Activated CD4-positive, alpha-beta T cell treated with anti-CD3 and anti-CD28 coated beads for 36 hours (primary cell): ENCODE data around the gene UQCC5. TPM values are rescaled to one million over a fixed set of nuclear protein-coding genes. Genes with fewer than 3 reads are reported as not detected.

Source experiments
- ATAC-seq: fragments of 200-7000 bp; cut with Tn5 transposase; one replicate; pipeline ENCODE4 v1.10.0; 2021; ENCODE audit warnings: mild to moderate bottlenecking, moderate library complexity
- CTCF ChIA-PET: fragments of 350-600 bp; sonication (Branson Sonifier 250); formaldehyde crosslinking; loops from one replicate; lab custom pipeline; 2021; ENCODE audit warnings: antibody characterized with exemption; lab: Charles Lee
- POLR2A ChIA-PET: fragments of 350-600 bp; sonication (Branson Sonifier 250); formaldehyde crosslinking; loops from one replicate; lab custom pipeline; 2021; ENCODE audit warnings: antibody characterized with exemption, inconsistent platforms; lab: Charles Lee
- DNase-seq: peaks from one replicate; pipeline ENCODE4 v3.0.0-alpha.2; 2020
- H3K27ac Mint-ChIP-seq: one replicate; pipeline ENCODE4 v1.8.0; 2021; ENCODE audit warnings: mixed read lengths
- H3K27me3 Mint-ChIP-seq: one replicate; pipeline ENCODE4 v1.8.0; 2021; ENCODE audit warnings: mixed read lengths
- H3K36me3 Mint-ChIP-seq: one replicate; pipeline ENCODE4 v1.8.0; 2021; ENCODE audit warnings: low read depth, mixed read lengths
- H3K4me1 Mint-ChIP-seq: one replicate; pipeline ENCODE4 v1.8.0; 2021; ENCODE audit warnings: mixed read lengths
- H3K4me3 Mint-ChIP-seq: one replicate; pipeline ENCODE4 v1.8.0; 2021; ENCODE audit warnings: mild to moderate bottlenecking, moderate library complexity, mixed read lengths
- H3K9me3 Mint-ChIP-seq: one replicate; pipeline ENCODE4 v1.8.0; 2021; ENCODE audit warnings: low read depth, mixed read lengths
- intact Hi-C, 2 experiments: fragments of 100-400 bp; cut with DNase I in 1 of 2; cut with micrococcal nuclease in 1 of 2; formaldehyde crosslinking; loops; one replicate each; pipeline versions ENCODE4 v1.14.2 to v1.15.1; 2022 to 2024; cut with DNase I, micrococcal nuclease
- total RNA-seq, 2 experiments: library from RNA; stranded (reverse); gene quantifications; one replicate each; pipeline ENCODE4 v1.2.3, GENCODE V29; 2021

Gene UQCC5
- total RNA-seq, 2 experiments from 2014 or later = 12.0 to 12.7 TPM

- CTCF ChIA-PET = interaction anchor here (0.7 kb wide), 1 partner anchor 131 kb away, joined by 3 read pairs; no protein-coding TSS in a partner anchor
Observed at GRCh38 chr3:52507359-52507758, 29.0 kb upstream of the UQCC5 start.

GRCh38 chr3:52509753-52510328, 26.6 kb upstream of the UQCC5 start:
- Mint-ChIP-seq H3K27me3 (no peaks in the 10 kb centered on the region), H3K36me3 (no peaks in the 10 kb centered on the region), H3K4me1 (no peaks in the 10 kb centered on the region), H3K27ac (no peak overlapping the region), H3K4me3 (no peak overlapping the region), H3K9me3 (no peaks in the 10 kb centered on the region)
- POLR2A ChIA-PET = no interaction called here
- CTCF ChIA-PET = no interaction called here
- DNase-seq = no peak
- intact Hi-C loops = no loop called here
- no peak for ATAC-seq

More at GRCh38 chr3:52507359-52507758, 29.0 kb upstream of the UQCC5 start:
- ATAC-seq (no peak), DNase-seq (no peak)
- H3K9me3 Mint-ChIP-seq = no peaks in the 10 kb centered on the region
- POLR2A ChIA-PET = no interaction called here
- H3K36me3 Mint-ChIP-seq = no peaks in the 10 kb centered on the region
- no peaks in the 10 kb centered on the region for H3K27me3 Mint-ChIP-seq
- no peaks in the 10 kb centered on the region for H3K4me1 Mint-ChIP-seq
- intact Hi-C loops = no loop called here
- no peak overlapping the region for H3K4me3 Mint-ChIP-seq
- H3K27ac Mint-ChIP-seq = no peak overlapping the region

- ChIA-PET CTCF (interaction anchor here (1.1 kb wide), 1 partner anchor 10 kb away, joined by 4 read pairs; no protein-coding TSS in a partner anchor), POLR2A (no interaction called here)
- no peaks in the 10 kb centered on the region for H3K27me3 Mint-ChIP-seq
- no peak overlapping the region for H3K4me3 Mint-ChIP-seq
- H3K9me3 Mint-ChIP-seq = no peaks in the 10 kb centered on the region
- ATAC-seq (no peak), DNase-seq (no peak)
- no peaks in the 10 kb centered on the region for H3K4me1 Mint-ChIP-seq
- intact Hi-C loops = no loop called here
- no peak overlapping the region for H3K27ac Mint-ChIP-seq
- H3K36me3 Mint-ChIP-seq = no peaks in the 10 kb centered on the region
Observed at GRCh38 chr3:52511509-52511908, 24.9 kb upstream of the UQCC5 start.

GRCh38 chr3:52512105-52512504, 24.3 kb upstream of the UQCC5 start:
- H3K4me1 Mint-ChIP-seq = no peaks in the 10 kb centered on the region
- no peaks in the 10 kb centered on the region for H3K36me3 Mint-ChIP-seq
- intact Hi-C loops = no loop called here
- no peaks in the 10 kb centered on the region for H3K27me3 Mint-ChIP-seq
- DNase-seq = no peak
- CTCF ChIA-PET = interaction anchor here (0.6 kb wide), 1 partner anchor 100 kb away, joined by 3 read pairs; no protein-coding TSS in a partner anchor
- no peak overlapping the region for H3K4me3 Mint-ChIP-seq
- POLR2A ChIA-PET = no interaction called here
- H3K27ac Mint-ChIP-seq = no peak overlapping the region
- no peaks in the 10 kb centered on the region for H3K9me3 Mint-ChIP-seq
- no peak for ATAC-seq

DNA sequence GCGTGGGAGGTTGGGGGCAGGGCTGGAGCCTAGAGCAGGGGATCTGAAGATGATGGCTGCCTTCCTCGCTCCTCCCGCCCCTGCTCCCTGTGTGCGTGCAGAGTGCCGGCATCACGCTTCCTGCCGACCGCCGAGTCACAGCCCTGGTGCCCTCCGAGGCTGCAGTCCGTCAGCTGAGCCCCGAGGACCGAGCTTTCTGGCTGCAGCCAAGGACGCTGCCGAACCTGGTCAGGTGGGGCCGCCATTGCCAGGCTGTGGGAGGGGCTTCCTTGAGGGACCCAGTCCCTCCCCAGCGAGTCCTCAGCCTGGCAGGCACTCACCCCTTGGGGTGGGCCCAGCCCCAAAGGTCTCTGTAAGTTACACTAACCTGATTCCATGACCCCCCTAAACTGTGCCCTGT, 23.7 kb upstream of the UQCC5 start:
- ChIA-PET POLR2A (no interaction called here), CTCF (no interaction called here)
- H3K36me3 Mint-ChIP-seq = no peaks in the 10 kb centered on the region
- no peak overlapping the region for H3K27ac Mint-ChIP-seq
- no peaks in the 10 kb centered on the region for H3K27me3 Mint-ChIP-seq
- no peak overlapping the region for H3K4me3 Mint-ChIP-seq
- DNase-seq = no peak
- no peaks in the 10 kb centered on the region for H3K4me1 Mint-ChIP-seq
- intact Hi-C loops = no loop called here
- H3K9me3 Mint-ChIP-seq = no peaks in the 10 kb centered on the region
- ATAC-seq = no peak

DNA sequence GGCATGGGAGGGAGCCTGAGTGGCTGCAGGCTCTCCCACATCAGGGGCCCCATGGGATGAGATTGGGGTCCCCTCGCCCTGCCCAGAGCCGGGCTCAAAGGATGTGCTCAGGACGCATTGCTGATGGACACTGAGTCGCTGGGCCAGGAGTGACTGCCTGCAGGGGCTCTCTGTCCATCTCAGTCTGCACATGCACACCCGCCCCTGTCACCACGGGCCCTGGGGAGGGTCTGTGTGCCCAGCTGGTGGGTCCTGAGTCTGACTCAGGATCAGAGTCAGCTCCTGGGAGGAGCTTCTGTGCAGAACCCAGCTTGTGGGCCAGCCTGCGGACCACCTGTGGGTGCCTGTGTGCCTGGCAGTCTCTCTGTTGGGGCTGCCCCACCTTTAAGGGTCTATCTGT, 23.1 kb upstream of the UQCC5 start:
- POLR2A ChIA-PET = no interaction called here
- no peak overlapping the region for H3K27ac Mint-ChIP-seq
- H3K4me1 Mint-ChIP-seq = no peaks in the 10 kb centered on the region
- intact Hi-C loops = no loop called here
- no peaks in the 10 kb centered on the region for H3K27me3 Mint-ChIP-seq
- no peak overlapping the region for H3K4me3 Mint-ChIP-seq
- ATAC-seq (no peak), DNase-seq (no peak)
- no peaks in the 10 kb centered on the region for H3K9me3 Mint-ChIP-seq
- no peaks in the 10 kb centered on the region for H3K36me3 Mint-ChIP-seq
- CTCF ChIA-PET = no interaction called here

DNA sequence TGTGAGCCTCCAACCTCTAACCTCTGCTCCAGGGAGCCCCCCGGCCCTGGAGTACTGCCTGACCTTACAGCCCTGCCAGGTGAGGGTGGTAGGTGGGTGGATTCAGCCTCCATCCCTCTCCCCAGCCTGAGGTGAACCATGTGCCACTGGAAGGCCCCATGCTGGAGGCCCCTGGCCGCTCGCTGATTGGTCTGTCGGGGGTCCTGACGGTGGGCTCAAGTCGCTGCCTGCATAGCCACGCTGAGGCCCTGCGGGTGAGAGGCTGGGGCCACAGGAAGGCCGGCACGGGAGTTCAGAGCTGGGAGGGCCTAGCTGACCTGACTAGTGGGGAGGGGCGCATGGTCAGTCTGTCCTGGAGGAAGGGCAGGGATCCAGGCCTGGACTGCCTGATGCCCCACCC, 21.8 kb upstream of the UQCC5 start:
- DNase-seq (no peak), ATAC-seq (no peak)
- CTCF ChIA-PET = interaction anchor here (0.6 kb wide), 1 partner anchor 20 kb away, joined by 3 read pairs; the partner anchor contains the start of gene STAB1
- Mint-ChIP-seq H3K36me3 (no peaks in the 10 kb centered on the region), H3K4me1 (no peaks in the 10 kb centered on the region), H3K4me3 (no peak overlapping the region), H3K9me3 (no peaks in the 10 kb centered on the region), H3K27ac (no peak overlapping the region), H3K27me3 (no peaks in the 10 kb centered on the region)
- POLR2A ChIA-PET = no interaction called here
- intact Hi-C loops = no loop called here

- ATAC-seq = no peak
- no peak overlapping the region for H3K4me3 Mint-ChIP-seq
- ChIA-PET POLR2A (no interaction called here), CTCF (interaction anchor here (0.6 kb wide), 1 partner anchor 20 kb away, joined by 3 read pairs; the partner anchor contains the start of gene STAB1)
- intact Hi-C loops = no loop called here
- no peaks in the 10 kb centered on the region for H3K4me1 Mint-ChIP-seq
- no peak for DNase-seq
- H3K27me3 Mint-ChIP-seq = no peaks in the 10 kb centered on the region
- H3K27ac Mint-ChIP-seq = no peak overlapping the region
- no peaks in the 10 kb centered on the region for H3K9me3 Mint-ChIP-seq
- H3K36me3 Mint-ChIP-seq = no peaks in the 10 kb centered on the region
Observed at GRCh38 chr3:52515192-52515591, 21.2 kb upstream of the UQCC5 start.

- H3K36me3 Mint-ChIP-seq = no peaks in the 10 kb centered on the region
- ChIA-PET CTCF (no interaction called here), POLR2A (interaction anchor here (0.6 kb wide), 1 partner anchor 69 kb away, joined by 3 read pairs; no protein-coding TSS in a partner anchor)
- no peaks in the 10 kb centered on the region for H3K9me3 Mint-ChIP-seq
- ATAC-seq (no peak), DNase-seq (no peak)
- H3K4me3 Mint-ChIP-seq = no peak overlapping the region
- no peak overlapping the region for H3K27ac Mint-ChIP-seq
- H3K27me3 Mint-ChIP-seq = no peaks in the 10 kb centered on the region
- intact Hi-C loops = no loop called here
- no peaks in the 10 kb centered on the region for H3K4me1 Mint-ChIP-seq
Observed at GRCh38 chr3:52516509-52517195, 19.8 kb upstream of the UQCC5 start.

GRCh38 chr3:52517796-52518722, 18.3 kb upstream of the UQCC5 start:
- H3K9me3 Mint-ChIP-seq = no peaks in the 10 kb centered on the region
- CTCF ChIA-PET = no interaction called here

GRCh38 chr3:52518723-52519444, 17.5 kb upstream of the UQCC5 start:
- Mint-ChIP-seq H3K36me3 (no peaks in the 10 kb centered on the region), H3K27ac (no peak overlapping the region), H3K9me3 (no peaks in the 10 kb centered on the region), H3K4me3 (no peak overlapping the region), H3K4me1 (no peaks in the 10 kb centered on the region), H3K27me3 (no peaks in the 10 kb centered on the region)
- CTCF ChIA-PET = no interaction called here
- POLR2A ChIA-PET = no interaction called here
- intact Hi-C loops = no loop called here
- ATAC-seq (no peak), DNase-seq (no peak)

More at GRCh38 chr3:52517796-52518722, 18.3 kb upstream of the UQCC5 start:
- no peak overlapping the region for H3K4me3 Mint-ChIP-seq
- no peaks in the 10 kb centered on the region for H3K4me1 Mint-ChIP-seq
- no peak for DNase-seq
- POLR2A ChIA-PET = no interaction called here
- H3K36me3 Mint-ChIP-seq = no peaks in the 10 kb centered on the region
- intact Hi-C loops = no loop called here
- H3K27ac Mint-ChIP-seq = no peak overlapping the region
- no peaks in the 10 kb centered on the region for H3K27me3 Mint-ChIP-seq
- ATAC-seq = no peak
